Tibial artery (tissue), 4 donors: ENCODE data around the gene NFAM1.

Experiments
- DNase-seq, 2 donors: peaks; one replicate each; pipeline ENCODE4 v3.0.0-alpha.2; 2019
- H3K27ac ChIP-seq, 2 donors: fragments of 200-600 bp; sonication (generic) in 1 of 2; 1 replicate in 1 of 2; 2 replicates in 1 of 2; pipeline ENCODE4 v1.5.1; 2018 to 2019; ENCODE audit warnings: mild to moderate bottlenecking in 1 of 2
- H3K27me3 ChIP-seq, 2 donors: fragments of 200-600 bp; sonication (generic) in 1 of 2; one replicate each; pipeline versions ENCODE4 v1.5.1 to v1.6.0; 2016 to 2019
- H3K36me3 ChIP-seq, 3 donors: fragments of 200-600 bp; sonication (generic) in 2 of 3; one replicate each; pipeline ENCODE4 v1.5.1; 2016 to 2019; ENCODE audit warnings: mild to moderate bottlenecking in 2 of 3
- H3K4me1 ChIP-seq, 4 donors: fragments of 200-600 bp; sonication (generic) in 2 of 4; 1 replicate in 3 of 4; 2 replicates in 1 of 4; pipeline ENCODE4 v1.5.1; 2016 to 2019
- H3K4me3 ChIP-seq, 2 donors: fragments of 200-600 bp; sonication (generic) in 1 of 2; 1 replicate in 1 of 2; 2 replicates in 1 of 2; pipeline ENCODE4 v1.5.1; 2018 to 2019; ENCODE audit warnings: mild to moderate bottlenecking in 2 of 2
- H3K9me3 ChIP-seq, 3 donors: fragments of 200-600 bp; sonication (generic) in 1 of 3; one replicate each; pipeline ENCODE4 v1.5.1; 2016 to 2019
- intact Hi-C: fragments of 100-400 bp; cut with DNase I; formaldehyde crosslinking; loops from one replicate; pipeline ENCODE4 v1.15.0; 2023; ENCODE audit warnings: low total_unique reads
- TF ChIP-seq, protein P1 (sequence below), 2 experiments: fragments of 200-600 bp in 1 of 2; fragments of 450-650 bp in 1 of 2; IDR thresholded peaks; one replicate each; pipeline ENCODE4 v1.5.1; 2017 to 2019; ENCODE audit warnings: antibody characterized with exemption in 2 of 2, mild to moderate bottlenecking in 1 of 2, moderate library complexity in 1 of 2

Gene NFAM1

DNA sequence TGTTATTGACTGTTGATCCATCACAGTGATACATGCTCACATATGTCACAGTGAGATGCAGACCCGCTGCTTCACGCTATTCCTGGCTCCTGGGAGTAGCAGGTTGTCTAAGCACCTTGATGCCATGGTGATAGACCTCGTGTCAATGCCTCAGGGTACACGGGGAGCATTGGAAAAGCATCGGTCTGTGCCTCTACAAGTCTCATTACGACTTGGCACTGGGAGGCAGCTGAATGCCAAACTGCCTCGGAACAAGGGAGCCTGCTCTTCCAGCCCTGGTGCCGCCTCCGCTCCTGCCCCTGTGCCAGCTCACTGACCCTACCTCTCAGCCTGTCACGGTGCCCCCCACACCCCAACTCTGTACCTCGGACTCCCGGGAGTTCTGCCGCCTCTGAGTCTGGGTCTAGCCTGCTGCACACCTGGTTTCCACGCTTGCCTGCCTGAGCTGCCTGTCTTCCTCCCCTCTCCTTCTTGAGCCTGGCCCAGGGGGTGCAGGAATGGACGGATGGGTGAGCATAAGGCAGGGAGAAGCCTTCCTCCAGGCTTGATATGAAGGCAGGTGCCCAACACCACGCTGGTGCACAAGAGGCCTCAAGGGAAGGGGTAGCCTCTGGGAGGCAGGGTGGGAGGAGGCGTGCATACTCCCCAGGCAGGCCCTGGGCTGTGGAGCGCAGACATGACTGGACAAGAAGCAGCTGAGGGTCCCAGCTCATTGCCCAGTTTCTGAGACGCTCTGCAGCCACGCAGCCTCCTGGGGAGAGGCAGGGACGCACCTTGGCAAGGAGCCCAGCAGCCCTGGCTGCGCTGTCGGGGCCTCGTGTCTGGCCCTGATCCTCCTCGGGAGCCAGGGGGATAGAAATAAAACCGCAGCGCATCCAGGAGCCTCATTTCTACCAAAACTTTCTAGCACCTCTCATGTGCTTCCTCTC, 1.8 kb upstream of the NFAM1 start:
- Histone ChIP-seq H3K9me3 (no peaks in the 10 kb centered on the region), H3K36me3 (no peaks in the 10 kb centered on the region), H3K4me3 (no peak overlapping the region), H3K27ac (no peak overlapping the region), H3K27me3 (peaks cover 0 to 85% of the 10 kb centered on the region in 2 donors), H3K4me1 (peaks cover 0 to 43% (median 13%) of the 10 kb centered on the region in 4 donors)
- TF ChIP-seq, protein P1, sequence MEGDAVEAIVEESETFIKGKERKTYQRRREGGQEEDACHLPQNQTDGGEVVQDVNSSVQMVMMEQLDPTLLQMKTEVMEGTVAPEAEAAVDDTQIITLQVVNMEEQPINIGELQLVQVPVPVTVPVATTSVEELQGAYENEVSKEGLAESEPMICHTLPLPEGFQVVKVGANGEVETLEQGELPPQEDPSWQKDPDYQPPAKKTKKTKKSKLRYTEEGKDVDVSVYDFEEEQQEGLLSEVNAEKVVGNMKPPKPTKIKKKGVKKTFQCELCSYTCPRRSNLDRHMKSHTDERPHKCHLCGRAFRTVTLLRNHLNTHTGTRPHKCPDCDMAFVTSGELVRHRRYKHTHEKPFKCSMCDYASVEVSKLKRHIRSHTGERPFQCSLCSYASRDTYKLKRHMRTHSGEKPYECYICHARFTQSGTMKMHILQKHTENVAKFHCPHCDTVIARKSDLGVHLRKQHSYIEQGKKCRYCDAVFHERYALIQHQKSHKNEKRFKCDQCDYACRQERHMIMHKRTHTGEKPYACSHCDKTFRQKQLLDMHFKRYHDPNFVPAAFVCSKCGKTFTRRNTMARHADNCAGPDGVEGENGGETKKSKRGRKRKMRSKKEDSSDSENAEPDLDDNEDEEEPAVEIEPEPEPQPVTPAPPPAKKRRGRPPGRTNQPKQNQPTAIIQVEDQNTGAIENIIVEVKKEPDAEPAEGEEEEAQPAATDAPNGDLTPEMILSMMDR (IDR thresholded peaks at IDR 0.05) = no peak
- no peak for DNase-seq
- intact Hi-C loops = loop anchor here (2.0 kb wide), 1 partner anchor 341 kb away; no protein-coding TSS in a partner anchor

DNA sequence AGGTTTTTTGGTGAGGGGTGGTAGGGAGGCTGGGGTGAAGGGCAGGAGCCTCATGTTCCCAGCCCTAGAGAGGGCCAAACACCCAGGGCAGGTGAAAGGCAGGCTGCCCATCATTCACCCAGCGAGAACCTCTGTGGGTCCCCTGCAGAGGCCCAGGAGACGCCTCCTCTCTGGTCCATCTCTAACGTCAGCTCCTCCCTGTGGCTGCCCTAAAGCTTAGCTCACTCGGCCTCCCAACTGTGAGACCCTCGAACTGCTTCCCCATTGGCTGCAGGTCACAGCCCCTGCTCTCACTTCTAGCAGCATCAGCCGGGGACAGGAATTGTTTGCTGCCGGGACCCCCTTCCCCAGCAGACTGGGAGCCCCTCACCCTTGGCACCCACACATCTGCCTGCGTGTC, 615 bp upstream of the NFAM1 start:
- no peak overlapping the region for H3K27ac ChIP-seq
- H3K27me3 ChIP-seq = peaks cover 0 to 88% of the 10 kb centered on the region in 2 donors
- no peak for DNase-seq
- H3K9me3 ChIP-seq = no peaks in the 10 kb centered on the region
- intact Hi-C loops = loop anchor here (2.0 kb wide), 1 partner anchor 340 kb away; no protein-coding TSS in a partner anchor
- TF ChIP-seq, protein P1 (IDR thresholded peaks at IDR 0.05) = no peak
- no peak overlapping the region for H3K4me3 ChIP-seq
- H3K4me1 ChIP-seq = peaks cover 0 to 39% (median 9%) of the 10 kb centered on the region in 4 donors
- no peaks in the 10 kb centered on the region for H3K36me3 ChIP-seq

DNA sequence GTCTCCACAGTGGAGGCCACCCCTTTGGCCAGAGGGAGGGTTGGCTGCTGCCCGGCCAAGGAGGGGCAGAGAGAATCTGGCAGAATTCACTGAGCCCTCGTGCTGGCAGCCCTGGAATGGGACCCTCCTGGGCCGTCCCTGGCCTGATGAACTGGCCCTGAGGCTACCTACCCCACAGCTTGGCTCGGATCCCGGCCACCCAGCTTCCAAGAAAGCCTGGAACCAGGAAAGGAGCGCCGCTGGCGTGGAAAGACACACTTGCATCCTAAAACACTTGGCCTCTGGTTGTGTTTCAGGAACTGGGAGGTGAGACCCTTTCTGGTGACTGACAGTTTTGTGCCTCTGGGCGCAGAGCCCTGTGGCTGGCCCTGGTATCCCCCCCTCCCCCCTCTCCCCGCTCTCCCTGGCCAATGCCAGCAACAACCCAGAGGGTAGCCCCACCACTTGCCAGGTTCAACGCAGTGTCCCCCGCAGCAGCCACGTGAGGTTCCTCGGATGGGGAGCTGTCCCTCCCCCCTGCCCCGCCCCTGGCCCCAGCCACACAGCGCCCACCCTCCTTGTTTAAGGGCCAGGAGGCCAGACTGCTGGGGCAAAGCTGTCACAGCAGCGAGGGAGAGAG, 693 bp downstream of the NFAM1 start:
- peaks cover 0 to 87% of the 10 kb centered on the region in 2 donors for H3K27me3 ChIP-seq
- peak overlapping the region; percentile 16 to 28 for H3K4me3 ChIP-seq
- intact Hi-C loops = loop anchor here (2.0 kb wide), 1 partner anchor 339 kb away; no protein-coding TSS in a partner anchor
- no peak overlapping the region for H3K27ac ChIP-seq
- H3K9me3 ChIP-seq = no peaks in the 10 kb centered on the region
- H3K4me1 ChIP-seq = peaks cover 0 to 33% (median 4%) of the 10 kb centered on the region in 4 donors
- no peak for DNase-seq
- no peaks in the 10 kb centered on the region for H3K36me3 ChIP-seq
- TF ChIP-seq, protein P1 (IDR thresholded peaks at IDR 0.05) = no peak

DNA sequence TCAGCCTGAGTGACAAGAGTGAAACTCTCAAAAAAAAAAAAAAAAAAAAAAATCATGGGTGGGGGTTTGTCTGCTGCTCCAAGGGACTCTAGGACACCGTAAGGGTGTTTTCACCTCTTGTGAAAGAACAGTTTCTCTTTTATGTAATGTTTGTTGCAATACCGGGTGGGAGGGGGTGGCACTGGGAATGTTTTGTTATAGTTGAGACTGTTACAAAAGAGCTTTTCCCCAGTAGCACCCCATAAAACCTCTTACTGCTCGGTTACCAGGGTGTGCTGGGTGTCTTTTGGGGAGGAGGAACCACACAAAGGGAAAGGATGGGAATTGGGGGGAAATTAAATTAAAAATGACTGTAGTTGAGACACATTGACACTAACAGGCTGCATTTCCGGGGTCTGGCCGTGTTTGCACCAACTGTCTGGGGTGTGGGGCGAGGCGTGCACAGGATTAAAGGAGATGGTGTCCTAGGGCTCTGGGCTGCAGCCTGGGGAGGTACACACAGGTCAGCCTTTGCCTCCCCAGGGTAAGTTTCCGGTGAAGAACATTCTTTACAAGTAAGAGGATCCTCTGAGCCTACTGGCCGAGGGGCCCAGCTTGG, 1.6 kb downstream of the NFAM1 start:
- no peak for DNase-seq
- H3K4me1 ChIP-seq = peaks cover 0 to 33% (median 4%) of the 10 kb centered on the region in 4 donors
- H3K27ac ChIP-seq = no peak overlapping the region
- no peak overlapping the region for H3K4me3 ChIP-seq
- no peaks in the 10 kb centered on the region for H3K9me3 ChIP-seq
- TF ChIP-seq, protein P1 (IDR thresholded peaks at IDR 0.05) = no peak
- intact Hi-C loops = no loop called here
- peaks cover 0 to 88% of the 10 kb centered on the region in 2 donors for H3K27me3 ChIP-seq
- H3K36me3 ChIP-seq = no peaks in the 10 kb centered on the region

DNA sequence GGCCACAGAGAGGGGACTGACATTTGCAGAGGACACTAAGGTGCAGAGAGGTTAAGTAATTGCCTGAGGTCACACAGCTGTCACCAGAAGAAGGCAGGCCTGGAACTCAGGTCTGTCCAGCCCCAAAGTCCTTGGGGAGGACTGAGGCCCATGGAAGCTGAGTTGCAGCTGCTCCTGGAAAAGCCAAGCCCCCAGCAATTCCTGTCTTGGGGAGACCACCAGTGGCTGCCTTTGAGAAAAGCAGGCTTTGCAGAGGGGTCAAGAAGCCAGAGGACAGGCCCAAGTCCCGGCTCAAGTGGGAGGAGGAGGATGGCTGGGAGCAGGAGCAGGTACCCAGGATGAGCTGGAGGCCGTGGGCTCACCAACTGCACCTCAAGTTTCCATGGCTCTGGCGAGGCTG, 3.4 kb downstream of the NFAM1 start:
- intact Hi-C loops = no loop called here
- Histone ChIP-seq H3K27ac (no peak overlapping the region), H3K9me3 (no peaks in the 10 kb centered on the region), H3K4me1 (peaks cover 0 to 25% (median 4%) of the 10 kb centered on the region in 4 donors), H3K36me3 (no peaks in the 10 kb centered on the region), H3K4me3 (no peak overlapping the region), H3K27me3 (peaks cover 0 to 79% of the 10 kb centered on the region in 2 donors)
- TF ChIP-seq, protein P1 (IDR thresholded peaks at IDR 0.05) = no peak
- DNase-seq = no peak
